Measurements from ENCODE around the gene RAB1A. TPM values are rescaled to one million over a fixed set of nuclear protein-coding genes. Genes with fewer than 3 reads are reported as not detected.

The RAB1A gene
- total RNA-seq, 1 experiment from 2014 or later = 128 TPM

DNA sequence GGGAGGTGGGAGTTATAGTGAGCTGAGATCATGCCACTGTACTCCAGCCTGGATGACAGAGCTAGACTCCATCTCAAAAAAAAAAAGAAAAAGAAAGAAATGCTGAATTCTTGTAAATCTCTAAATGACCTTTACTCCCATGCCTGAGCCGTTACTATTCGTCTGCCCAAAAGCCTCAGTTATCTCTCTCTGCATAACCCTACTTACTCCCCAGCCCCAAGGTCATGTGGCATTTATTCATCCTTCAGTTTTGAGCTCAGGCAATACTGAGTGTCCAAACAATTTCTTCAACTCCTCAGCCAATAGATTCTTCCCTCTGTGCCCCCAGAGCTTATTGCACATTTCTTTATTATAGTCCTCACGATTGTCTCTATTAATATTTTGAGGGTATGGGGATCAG lies 28.8 kb downstream of the RAB1A start:
- no peak for ATAC-seq
- H3K4me3 ChIP-seq (ENCODE audit: low read depth in 2 of 2, low read length in 2 of 2) = no peak overlapping the region
- no peaks in the 10 kb centered on the region for H3K4me1 ChIP-seq (ENCODE audit: control insufficient read depth, insufficient read depth, low read length)
- TF ChIP-seq, protein P1, sequence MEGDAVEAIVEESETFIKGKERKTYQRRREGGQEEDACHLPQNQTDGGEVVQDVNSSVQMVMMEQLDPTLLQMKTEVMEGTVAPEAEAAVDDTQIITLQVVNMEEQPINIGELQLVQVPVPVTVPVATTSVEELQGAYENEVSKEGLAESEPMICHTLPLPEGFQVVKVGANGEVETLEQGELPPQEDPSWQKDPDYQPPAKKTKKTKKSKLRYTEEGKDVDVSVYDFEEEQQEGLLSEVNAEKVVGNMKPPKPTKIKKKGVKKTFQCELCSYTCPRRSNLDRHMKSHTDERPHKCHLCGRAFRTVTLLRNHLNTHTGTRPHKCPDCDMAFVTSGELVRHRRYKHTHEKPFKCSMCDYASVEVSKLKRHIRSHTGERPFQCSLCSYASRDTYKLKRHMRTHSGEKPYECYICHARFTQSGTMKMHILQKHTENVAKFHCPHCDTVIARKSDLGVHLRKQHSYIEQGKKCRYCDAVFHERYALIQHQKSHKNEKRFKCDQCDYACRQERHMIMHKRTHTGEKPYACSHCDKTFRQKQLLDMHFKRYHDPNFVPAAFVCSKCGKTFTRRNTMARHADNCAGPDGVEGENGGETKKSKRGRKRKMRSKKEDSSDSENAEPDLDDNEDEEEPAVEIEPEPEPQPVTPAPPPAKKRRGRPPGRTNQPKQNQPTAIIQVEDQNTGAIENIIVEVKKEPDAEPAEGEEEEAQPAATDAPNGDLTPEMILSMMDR (IDR thresholded peaks at IDR 0.05) = no peak
- TF ChIP-seq POLR2AphosphoS5 (IDR thresholded peaks at IDR 0.05; ENCODE audit: low read depth, low read length) (no peak), TCF7L2 (IDR thresholded peaks at IDR 0.05; ENCODE audit: low read depth, low read length) (no peak), SIN3A (IDR thresholded peaks at IDR 0.05; ENCODE audit: borderline replicate concordance, insufficient read depth, low read depth, low read length) (no peak)
- TF ChIP-seq, protein P2, sequence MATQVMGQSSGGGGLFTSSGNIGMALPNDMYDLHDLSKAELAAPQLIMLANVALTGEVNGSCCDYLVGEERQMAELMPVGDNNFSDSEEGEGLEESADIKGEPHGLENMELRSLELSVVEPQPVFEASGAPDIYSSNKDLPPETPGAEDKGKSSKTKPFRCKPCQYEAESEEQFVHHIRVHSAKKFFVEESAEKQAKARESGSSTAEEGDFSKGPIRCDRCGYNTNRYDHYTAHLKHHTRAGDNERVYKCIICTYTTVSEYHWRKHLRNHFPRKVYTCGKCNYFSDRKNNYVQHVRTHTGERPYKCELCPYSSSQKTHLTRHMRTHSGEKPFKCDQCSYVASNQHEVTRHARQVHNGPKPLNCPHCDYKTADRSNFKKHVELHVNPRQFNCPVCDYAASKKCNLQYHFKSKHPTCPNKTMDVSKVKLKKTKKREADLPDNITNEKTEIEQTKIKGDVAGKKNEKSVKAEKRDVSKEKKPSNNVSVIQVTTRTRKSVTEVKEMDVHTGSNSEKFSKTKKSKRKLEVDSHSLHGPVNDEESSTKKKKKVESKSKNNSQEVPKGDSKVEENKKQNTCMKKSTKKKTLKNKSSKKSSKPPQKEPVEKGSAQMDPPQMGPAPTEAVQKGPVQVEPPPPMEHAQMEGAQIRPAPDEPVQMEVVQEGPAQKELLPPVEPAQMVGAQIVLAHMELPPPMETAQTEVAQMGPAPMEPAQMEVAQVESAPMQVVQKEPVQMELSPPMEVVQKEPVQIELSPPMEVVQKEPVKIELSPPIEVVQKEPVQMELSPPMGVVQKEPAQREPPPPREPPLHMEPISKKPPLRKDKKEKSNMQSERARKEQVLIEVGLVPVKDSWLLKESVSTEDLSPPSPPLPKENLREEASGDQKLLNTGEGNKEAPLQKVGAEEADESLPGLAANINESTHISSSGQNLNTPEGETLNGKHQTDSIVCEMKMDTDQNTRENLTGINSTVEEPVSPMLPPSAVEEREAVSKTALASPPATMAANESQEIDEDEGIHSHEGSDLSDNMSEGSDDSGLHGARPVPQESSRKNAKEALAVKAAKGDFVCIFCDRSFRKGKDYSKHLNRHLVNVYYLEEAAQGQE (IDR thresholded peaks at IDR 0.05; ENCODE audit: insufficient read depth in 1 of 2, low read depth in 2 of 2, low read length in 1 of 2) = no peak
- H3K27ac ChIP-seq (ENCODE audit: low read length) = no peak overlapping the region
- intact Hi-C loops (cut with micrococcal nuclease; ENCODE audit: unreplicated experiment) (no loop called here), in situ Hi-C loops (cut with HindIII; ENCODE audit: low pct_unique_long_range_greater_than_20kb, low sequenced_read_pairs) (no loop called here)
- BruUV-seq (replicated peaks) = no TSS peak
- peaks cover 20% of the 10 kb centered on the region for H3K36me3 ChIP-seq (ENCODE audit: control insufficient read depth, insufficient read depth, low read length)
- ChIA-PET CTCF (interaction anchor here (0.7 kb wide), 1 partner anchor 40 kb away, joined by 3 read pairs; no protein-coding TSS in a partner anchor), POLR2A (no interaction called here)
- no peaks in the 10 kb centered on the region for H3K9me3 ChIP-seq (ENCODE audit: control insufficient read depth, insufficient read depth, low read depth, low read length)
- no peaks in the 10 kb centered on the region for H3K27me3 ChIP-seq (ENCODE audit: control insufficient read depth, insufficient read depth, low read length)
- no peak for DNase-seq (ENCODE audit: low read depth, low spot score)

DNA sequence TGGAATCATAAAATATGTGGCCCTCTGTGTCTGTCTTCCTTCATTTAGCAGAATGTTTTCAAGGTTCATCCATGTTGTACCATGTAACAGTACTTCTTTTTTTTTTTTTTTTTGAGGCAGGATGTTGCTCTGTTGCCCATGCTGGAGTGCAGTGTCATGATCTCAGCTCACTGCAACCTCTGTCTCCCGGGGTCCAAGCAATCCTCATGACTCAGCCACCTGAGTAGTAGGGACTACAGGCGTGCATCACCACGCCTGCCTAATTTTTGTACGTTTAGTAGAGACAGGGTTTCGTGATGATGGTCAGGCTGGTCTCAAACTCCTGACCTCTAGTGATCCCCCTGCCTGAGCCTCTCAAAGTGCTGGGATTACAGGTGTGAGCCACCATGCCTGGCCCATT lies 31.2 kb downstream of the RAB1A start:
- peaks cover 20% of the 10 kb centered on the region for H3K36me3 ChIP-seq (ENCODE audit: control insufficient read depth, insufficient read depth, low read length)
- H3K27ac ChIP-seq (ENCODE audit: low read length) = no peak overlapping the region
- in situ Hi-C loops (cut with HindIII; ENCODE audit: low pct_unique_long_range_greater_than_20kb, low sequenced_read_pairs) = no loop called here

More for the DNA sequence above, 31.2 kb downstream of the RAB1A start:
- no peaks in the 10 kb centered on the region for H3K9me3 ChIP-seq (ENCODE audit: control insufficient read depth, insufficient read depth, low read depth, low read length)
- ATAC-seq (no peak), DNase-seq (ENCODE audit: low read depth, low spot score) (no peak)
- TF ChIP-seq SIN3A (IDR thresholded peaks at IDR 0.05; ENCODE audit: borderline replicate concordance, insufficient read depth, low read depth, low read length) (no peak), TCF7L2 (IDR thresholded peaks at IDR 0.05; ENCODE audit: low read depth, low read length) (no peak), POLR2AphosphoS5 (IDR thresholded peaks at IDR 0.05; ENCODE audit: low read depth, low read length) (no peak)
- TF ChIP-seq, protein P1 (IDR thresholded peaks at IDR 0.05) = no peak
- TF ChIP-seq, protein P2 (IDR thresholded peaks at IDR 0.05; ENCODE audit: insufficient read depth in 1 of 2, low read depth in 2 of 2, low read length in 1 of 2) = no peak
- intact Hi-C loops (cut with micrococcal nuclease; ENCODE audit: unreplicated experiment) = no loop called here
- no peaks in the 10 kb centered on the region for H3K27me3 ChIP-seq (ENCODE audit: control insufficient read depth, insufficient read depth, low read length)
- H3K4me1 ChIP-seq (ENCODE audit: control insufficient read depth, insufficient read depth, low read length) = no peaks in the 10 kb centered on the region
- no peak overlapping the region for H3K4me3 ChIP-seq (ENCODE audit: low read depth in 2 of 2, low read length in 2 of 2)
- no TSS peak for BruUV-seq (replicated peaks)
- CTCF ChIA-PET = interaction anchor here (0.6 kb wide), 1 partner anchor 72 kb away, joined by 6 read pairs; no protein-coding TSS in a partner anchor
- POLR2A ChIA-PET = no interaction called here

All from Panc1 (cell line).